GM18508 (cell line): ENCODE measurements around the gene SLC44A1.

Source experiments
- ATAC-seq: cut with Tn5 transposase; IDR thresholded peaks from one replicate; pipeline ENCODE4 v1.9.1; 2021; ENCODE audit warnings: moderate number of reproducible peaks; ENCODE audit not compliant: insufficient read depth, unreplicated experiment

Gene SLC44A1

GRCh38 chr9:105295986-105296385 is 51.5 kb downstream of the SLC44A1 start:
- no peak for ATAC-seq

GRCh38 chr9:105296445-105296844 is 52.0 kb downstream of the SLC44A1 start:
- ATAC-seq = no peak

GRCh38 chr9:105296877-105297287 is 52.4 kb downstream of the SLC44A1 start:
- ATAC-seq = no peak

- ATAC-seq = no peak
These were observed 53.1 kb downstream of the SLC44A1 start for GRCh38 chr9:105297442-105298075.

GRCh38 chr9:105299190-105299854 is 54.9 kb downstream of the SLC44A1 start:
- no peak for ATAC-seq

- ATAC-seq = no peak
These were observed 58.3 kb downstream of the SLC44A1 start for GRCh38 chr9:105302728-105303127.

GRCh38 chr9:105305856-105306255 is 61.4 kb downstream of the SLC44A1 start:
- ATAC-seq = no peak

GRCh38 chr9:105306351-105307140 is 62.1 kb downstream of the SLC44A1 start:
- no peak for ATAC-seq

- ATAC-seq = no peak
These were observed 63.2 kb downstream of the SLC44A1 start for GRCh38 chr9:105307591-105308130.

- ATAC-seq = no peak
These were observed 64.2 kb downstream of the SLC44A1 start for GRCh38 chr9:105308461-105309341.

- ATAC-seq = no peak
These were observed 65.1 kb downstream of the SLC44A1 start for GRCh38 chr9:105309531-105309931.

- no peak for ATAC-seq
These were observed 66.9 kb downstream of the SLC44A1 start for GRCh38 chr9:105311306-105311705.

GRCh38 chr9:105313238-105313637 is 68.8 kb downstream of the SLC44A1 start:
- peak; percentile 60 for ATAC-seq

GRCh38 chr9:105316703-105317102 is 72.3 kb downstream of the SLC44A1 start:
- no peak for ATAC-seq

GRCh38 chr9:105318729-105319191 is 74.3 kb downstream of the SLC44A1 start:
- peak; percentile 56 for ATAC-seq

- no peak for ATAC-seq
These were observed 74.9 kb downstream of the SLC44A1 start for GRCh38 chr9:105319202-105319813.

GRCh38 chr9:105320568-105320967 is 76.1 kb downstream of the SLC44A1 start:
- no peak for ATAC-seq

GRCh38 chr9:105328296-105328695 is 83.8 kb downstream of the SLC44A1 start:
- no peak for ATAC-seq

- no peak for ATAC-seq
These were observed 84.6 kb downstream of the SLC44A1 start for GRCh38 chr9:105328872-105329718.
